HepG2 (cell line): ENCODE results near the gene TK2. TPM values are rescaled to one million over a fixed set of nuclear protein-coding genes. Genes with fewer than 3 reads are reported as not detected.

ENCODE experiments used
- CBX5 ChIP-seq: sonication (generic); formaldehyde crosslinking; IDR thresholded peaks from 2 replicates; pipeline ENCODE4 v1.4.0; 2020; ENCODE audit warnings: missing genetic modification reagents, borderline replicate concordance
- KMT2B ChIP-seq: IDR thresholded peaks from 2 replicates; pipeline ENCODE4 v1.6.1; 2016; ENCODE audit warnings: missing genetic modification reagents, missing compliant biosample characterization
- MLXIP ChIP-seq: sonication (generic); formaldehyde crosslinking; IDR thresholded peaks from 2 replicates; pipeline ENCODE4 v1.9.0; 2021; ENCODE audit warnings: missing genetic modification reagents, borderline replicate concordance
- NAIF1 ChIP-seq: sonication (generic); formaldehyde crosslinking; IDR thresholded peaks from 2 replicates; pipeline ENCODE4 v1.5.0; 2020; ENCODE audit warnings: mild to moderate bottlenecking, missing genetic modification reagents, borderline replicate concordance
- RFX5 ChIP-seq: IDR thresholded peaks from 2 replicates; pipeline ENCODE4 v1.6.1; 2011; ENCODE audit warnings: low read depth, low read length, improper control_type of control experiment
- SALL1 ChIP-seq: sonication (generic); formaldehyde crosslinking; IDR thresholded peaks from 2 replicates; pipeline ENCODE4 v1.8.0; 2022; ENCODE audit warnings: mild to moderate bottlenecking, missing genetic modification reagents
- SMYD3 ChIP-seq: sonication (generic); formaldehyde crosslinking; IDR thresholded peaks from 2 replicates; pipeline ENCODE4 v1.8.1; 2023; ENCODE audit warnings: mild to moderate bottlenecking, missing genetic modification reagents
- SP2 ChIP-seq: sonication (generic); formaldehyde crosslinking; IDR thresholded peaks from 2 replicates; pipeline ENCODE4 v1.5.1; 2020; ENCODE audit warnings: mild to moderate bottlenecking, missing genetic modification reagents
- THAP9 ChIP-seq: sonication (generic); formaldehyde crosslinking; IDR thresholded peaks from 2 replicates; pipeline ENCODE4; 2020; ENCODE audit warnings: missing genetic modification reagents, mild to moderate bottlenecking, borderline replicate concordance
- ZNF207 ChIP-seq: fragments of 450-650 bp; IDR thresholded peaks from 2 replicates; pipeline ENCODE4 v1.6.1; 2016; ENCODE audit warnings: antibody characterized with exemption, borderline replicate concordance
- ZNF614 ChIP-seq: IDR thresholded peaks from 2 replicates; pipeline ENCODE4 v1.6.1; 2018; ENCODE audit warnings: missing biosample characterization, missing genetic modification reagents, inconsistent platforms, borderline replicate concordance
- ZNF687 ChIP-seq: sonication (generic); formaldehyde crosslinking; IDR thresholded peaks from 2 replicates; pipeline ENCODE4 v1.5.1; 2020; ENCODE audit warnings: mild to moderate bottlenecking, missing genetic modification reagents, moderate library complexity
- ZNF770 ChIP-seq: sonication (generic); formaldehyde crosslinking; IDR thresholded peaks from 2 replicates; pipeline ENCODE4 v1.5.0; 2020; ENCODE audit warnings: mild to moderate bottlenecking, missing genetic modification reagents
- ZNF792 ChIP-seq: IDR thresholded peaks from 2 replicates; pipeline ENCODE4 v1.6.1; 2016
- polyA plus RNA-seq, 8 experiments: library from polyadenylated mRNA; depleted of rRNA in 3 of 8; stranded (reverse) in 7 of 8; unstranded in 1 of 8; fragments of >200 nt; fragmentation: Illumina TruSeq in 4 of 8; extraction: Trizol in 4 of 8; gene quantifications; 2 replicates each; pipeline versions ENCODE4 v1.2.1 to v1.2.3, GENCODE V29; 2011 to 2016; ENCODE audit warnings: low read depth in 4 of 8, missing spikeins in 1 of 8, mixed read lengths in 1 of 8; ENCODE audit not compliant: insufficient read depth in 1 of 8
- total RNA-seq, 5 experiments: library from RNA; depleted of rRNA; stranded (reverse); fragments of >200 nt; fragmentation: Illumina TruSeq; extraction: Trizol; gene quantifications; 2 replicates each; pipeline ENCODE4 v1.2.3, GENCODE V29; 2016; ENCODE audit warnings: low read depth in 1 of 5

The TK2 gene
- total and polyA plus RNA-seq, 2 of the 13 experiments (the other 11 are each of a cell fraction or from before 2014, with no cell fraction given): 18.7 to 21.0 TPM

- TF ChIP-seq ZNF770 (CRISPR knock-in tag) (0 out of 2 replicates have a peak, but pooled peaks have one; percentile 32), KMT2B (CRISPR knock-in tag) (0 out of 2 replicates have a peak, but pooled peaks have one; percentile 35), SP2 (CRISPR knock-in tag) (no peak), CBX5 (CRISPR knock-in tag) (0 out of 2 replicates have a peak, but pooled peaks have one; percentile 27), ZNF614 (0 out of 2 replicates have a peak, but pooled peaks have one; percentile 26), ZNF687 (peak; percentile 32; the same call in 1 of the 2 replicates), ZNF207 (no peak), MLXIP (CRISPR knock-in tag) (no peak), SALL1 (peak; percentile 7; the same call in 1 of the 2 replicates), RFX5 (no peak), NAIF1 (CRISPR knock-in tag) (0 out of 2 replicates have a peak, but pooled peaks have one; percentile 9), SMYD3 (CRISPR knock-in tag) (no peak), ZNF792 (0 out of 2 replicates have a peak, but pooled peaks have one; percentile 19), THAP9 (CRISPR knock-in tag) (no peak)
These were observed 39.2 kb upstream of the TK2 start (continued) for GRCh38 chr16:66588981-66589713.
